Neural cell (in vitro differentiated cells): ENCODE results near the gene TRIM47.

ENCODE experiments used
- EP300 ChIP-seq: fragments of 450-650 bp; conservative IDR thresholded peaks from 2 replicates; pipeline ENCODE4 v1.6.1; 2014; ENCODE audit warnings: antibody characterized with exemption, mild to moderate bottlenecking, moderate library complexity; ENCODE audit not compliant: poor library complexity, severe bottlenecking
- POLR2AphosphoS5 ChIP-seq: IDR thresholded peaks from 2 replicates; pipeline ENCODE4 v1.6.1; 2012
- TAF1 ChIP-seq: IDR thresholded peaks from 2 replicates; pipeline ENCODE4 v1.6.1; 2012; ENCODE audit warnings: low read depth

- no peak for TF ChIP-seq TAF1
- TF ChIP-seq POLR2AphosphoS5: no peak
- no peak for TF ChIP-seq EP300
Observed at GRCh38 chr17:75909051-75909811, 30.9 kb upstream of the TRIM47 start.
